ENCODE results near the gene MSI2. TPM values are rescaled to one million over a fixed set of nuclear protein-coding genes. Genes with fewer than 3 reads are reported as not detected.

The MSI2 gene
- total and polyA plus RNA-seq, 2 donors (not counting 1 experiment from before 2014, with no cell fraction given), result 16.1 to 196 TPM

DNA sequence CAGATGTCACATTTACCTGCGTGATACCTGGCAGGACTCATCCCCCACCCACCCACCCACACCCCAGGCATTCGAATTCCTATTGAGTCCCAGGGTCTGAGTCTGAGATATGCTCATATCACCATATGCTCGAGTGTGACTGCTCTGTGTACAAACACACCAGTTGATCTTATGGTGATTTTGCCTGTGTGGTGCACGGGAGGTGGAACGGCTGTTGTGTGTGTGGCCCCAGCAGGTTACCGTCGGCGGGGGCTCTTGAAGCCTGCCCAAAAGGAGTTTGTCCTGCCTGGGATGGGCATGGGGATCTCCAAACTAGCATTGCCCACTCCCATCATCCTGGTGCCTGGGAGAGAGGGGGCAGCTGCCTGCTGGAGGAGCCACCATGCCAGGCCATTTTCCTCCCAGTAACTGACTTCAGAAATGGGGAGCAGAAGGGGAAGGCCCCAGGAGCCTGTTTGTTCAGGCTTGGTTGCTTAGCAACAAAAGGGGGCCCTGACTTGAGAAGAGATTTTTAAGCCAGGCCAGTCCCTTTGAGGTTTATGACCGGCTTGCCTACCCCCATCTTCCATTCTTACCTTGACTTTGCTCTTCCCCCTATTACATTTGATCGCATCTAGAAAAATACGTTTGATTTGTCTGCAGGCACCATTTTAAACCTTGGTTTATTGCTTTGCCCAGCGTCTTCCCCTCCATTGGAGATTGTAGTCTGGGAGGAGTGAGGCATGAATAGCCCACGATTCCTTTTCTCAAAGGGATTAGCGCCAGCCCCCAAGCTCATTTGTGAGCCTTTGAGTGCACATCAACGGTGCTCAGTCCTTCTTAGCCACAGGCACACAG, 271.1 kb downstream of the MSI2 start:
- WGBS (ENCODE audit: insufficient coverage), result 73% methylated on average over 2 of the region's 15 CpGs
- ATAC-seq (ENCODE audit: low read depth) (no peak), DNase-seq (no peak)
- TF ChIP-seq, protein P1, sequence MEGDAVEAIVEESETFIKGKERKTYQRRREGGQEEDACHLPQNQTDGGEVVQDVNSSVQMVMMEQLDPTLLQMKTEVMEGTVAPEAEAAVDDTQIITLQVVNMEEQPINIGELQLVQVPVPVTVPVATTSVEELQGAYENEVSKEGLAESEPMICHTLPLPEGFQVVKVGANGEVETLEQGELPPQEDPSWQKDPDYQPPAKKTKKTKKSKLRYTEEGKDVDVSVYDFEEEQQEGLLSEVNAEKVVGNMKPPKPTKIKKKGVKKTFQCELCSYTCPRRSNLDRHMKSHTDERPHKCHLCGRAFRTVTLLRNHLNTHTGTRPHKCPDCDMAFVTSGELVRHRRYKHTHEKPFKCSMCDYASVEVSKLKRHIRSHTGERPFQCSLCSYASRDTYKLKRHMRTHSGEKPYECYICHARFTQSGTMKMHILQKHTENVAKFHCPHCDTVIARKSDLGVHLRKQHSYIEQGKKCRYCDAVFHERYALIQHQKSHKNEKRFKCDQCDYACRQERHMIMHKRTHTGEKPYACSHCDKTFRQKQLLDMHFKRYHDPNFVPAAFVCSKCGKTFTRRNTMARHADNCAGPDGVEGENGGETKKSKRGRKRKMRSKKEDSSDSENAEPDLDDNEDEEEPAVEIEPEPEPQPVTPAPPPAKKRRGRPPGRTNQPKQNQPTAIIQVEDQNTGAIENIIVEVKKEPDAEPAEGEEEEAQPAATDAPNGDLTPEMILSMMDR (IDR thresholded peaks at IDR 0.05), result no peak
- TF ChIP-seq EZH2 (IDR thresholded peaks at IDR 0.05; ENCODE audit: borderline replicate concordance, insufficient read depth, low read depth, low read length, poor library complexity, severe bottlenecking), result no peak
- Histone ChIP-seq H3K36me3 (replicated peaks in 1 of 2; ENCODE audit: control extremely low read depth in 1 of 2, control insufficient read depth in 1 of 2, extremely low read depth in 1 of 2, insufficient read depth in 2 of 2, low read length in 1 of 2) (no peaks in the 10 kb centered on the region), H3K27me3 (replicated peaks in 1 of 4; ENCODE audit: control extremely low read depth in 1 of 4, control insufficient read depth in 3 of 4, insufficient read depth in 4 of 4, low read length in 3 of 4) (no peaks in the 10 kb centered on the region), H3K79me2 (ENCODE audit: control insufficient read depth, insufficient read depth, low read length) (peaks cover 32% of the 10 kb centered on the region), H3K9me3 (ENCODE audit: control extremely low read depth in 1 of 3, control insufficient read depth in 2 of 3, insufficient read depth in 1 of 3, low read length in 2 of 3) (no peaks in the 10 kb centered on the region), H3K27ac (ENCODE audit: low read length in 2 of 2) (no peak overlapping the region), H3K4me1 (ENCODE audit: control insufficient read depth in 2 of 2, insufficient read depth in 2 of 2, low read length in 2 of 2) (peaks cover 37 to 46% of the 10 kb centered on the region in 2 donors), H2AFZ (ENCODE audit: insufficient read depth, low read depth, low read length, poor library complexity, severe bottlenecking) (no peak overlapping the region), H3K9ac (ENCODE audit: low read length) (no peak overlapping the region), H3K4me2 (replicated peaks; ENCODE audit: low read depth, low read length, poor library complexity, severe bottlenecking) (no peak overlapping the region), H3K4me3 (ENCODE audit: control extremely low read depth in 1 of 5, extremely low read depth in 1 of 5, insufficient read depth in 1 of 5, low read depth in 2 of 5, low read length in 4 of 5) (no peak overlapping the region), H4K20me1 (ENCODE audit: control insufficient read depth, insufficient read depth, low read length, poor library complexity, severe bottlenecking) (peaks cover 6% of the 10 kb centered on the region)
- ChIA-PET CTCF (interaction anchor here (0.5 to 0.9 kb wide), 3 partner anchors 181 to 300 kb away, joined by 3 to 5 read pairs (median 4); no protein-coding TSS in a partner anchor), POLR2A (no interaction called here)
- no peaks in the 10 kb centered on the region for H3K27me3 Mint-ChIP-seq
- no peaks in the 10 kb centered on the region for H3K9me3 Mint-ChIP-seq (ENCODE audit: insufficient read depth)
- intact Hi-C loops (cut with micrococcal nuclease), result no loop called here
- H3K4me3 Mint-ChIP-seq, result no peak overlapping the region
- peaks cover 50% of the 10 kb centered on the region for H3K4me1 Mint-ChIP-seq
- no peak overlapping the region for H3K27ac Mint-ChIP-seq

DNA sequence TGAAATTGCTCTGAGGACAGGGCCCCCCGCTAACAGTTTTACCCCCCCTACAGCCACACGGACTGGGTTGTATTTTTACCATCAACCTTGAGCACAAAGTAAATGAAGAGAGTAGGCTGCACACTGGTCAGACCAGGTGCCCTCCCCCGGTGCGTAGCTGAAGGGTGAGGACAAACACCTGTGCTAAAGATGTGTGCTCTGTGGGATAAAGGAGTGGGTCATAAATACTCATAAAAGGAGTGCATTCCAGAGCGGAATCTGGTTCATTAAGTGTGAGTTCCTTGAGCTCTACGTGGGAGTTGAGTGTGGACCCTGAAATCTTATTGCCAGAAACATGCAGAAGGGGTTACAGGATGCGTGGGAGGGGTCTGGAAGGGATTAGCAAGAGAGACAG, 271.7 kb downstream of the MSI2 start:
- Histone ChIP-seq H2AFZ (ENCODE audit: insufficient read depth, low read depth, low read length, poor library complexity, severe bottlenecking) (no peak overlapping the region), H3K79me2 (ENCODE audit: control insufficient read depth, insufficient read depth, low read length) (peaks cover 36% of the 10 kb centered on the region), H3K9me3 (ENCODE audit: control extremely low read depth in 1 of 3, control insufficient read depth in 2 of 3, insufficient read depth in 1 of 3, low read length in 2 of 3) (no peaks in the 10 kb centered on the region), H3K27ac (ENCODE audit: low read length in 2 of 2) (no peak overlapping the region), H3K9ac (ENCODE audit: low read length) (no peak overlapping the region), H3K4me3 (ENCODE audit: control extremely low read depth in 1 of 5, extremely low read depth in 1 of 5, insufficient read depth in 1 of 5, low read depth in 2 of 5, low read length in 4 of 5) (no peak overlapping the region), H4K20me1 (ENCODE audit: control insufficient read depth, insufficient read depth, low read length, poor library complexity, severe bottlenecking) (peaks cover 6% of the 10 kb centered on the region), H3K4me2 (replicated peaks; ENCODE audit: low read depth, low read length, poor library complexity, severe bottlenecking) (no peak overlapping the region), H3K27me3 (replicated peaks in 1 of 4; ENCODE audit: control extremely low read depth in 1 of 4, control insufficient read depth in 3 of 4, insufficient read depth in 4 of 4, low read length in 3 of 4) (no peaks in the 10 kb centered on the region), H3K4me1 (ENCODE audit: control insufficient read depth in 2 of 2, insufficient read depth in 2 of 2, low read length in 2 of 2) (peaks cover 38 to 49% of the 10 kb centered on the region in 2 donors), H3K36me3 (replicated peaks in 1 of 2; ENCODE audit: control extremely low read depth in 1 of 2, control insufficient read depth in 1 of 2, extremely low read depth in 1 of 2, insufficient read depth in 2 of 2, low read length in 1 of 2) (peaks cover 0 to 2% of the 10 kb centered on the region in 2 experiments)
- DNase-seq (no peak), ATAC-seq (ENCODE audit: low read depth) (no peak)
- ChIA-PET POLR2A (no interaction called here), CTCF (interaction anchor here (0.7 to 0.9 kb wide), 2 partner anchors 182 to 285 kb away, joined by 3 to 4 read pairs; no protein-coding TSS in a partner anchor)
- TF ChIP-seq EZH2 (IDR thresholded peaks at IDR 0.05; ENCODE audit: borderline replicate concordance, insufficient read depth, low read depth, low read length, poor library complexity, severe bottlenecking), result no peak
- TF ChIP-seq, protein P1 (IDR thresholded peaks at IDR 0.05), result no peak
- Mint-ChIP-seq H3K4me3 (no peak overlapping the region), H3K27me3 (no peaks in the 10 kb centered on the region), H3K27ac (no peak overlapping the region), H3K4me1 (peaks cover 45% of the 10 kb centered on the region), H3K9me3 (ENCODE audit: insufficient read depth) (no peaks in the 10 kb centered on the region)
- intact Hi-C loops (cut with micrococcal nuclease), result no loop called here
- 100% methylated on average over 5 of the region's 7 CpGs for WGBS (ENCODE audit: insufficient coverage)

Data from B cell (primary cell).